Panc1 (cell line): ENCODE measurements around the gene SLC17A5. TPM values are rescaled to one million over a fixed set of nuclear protein-coding genes. Genes with fewer than 3 reads are reported as not detected.
"Not testable (repeated sequence)": the region's sequence is repeated elsewhere in the genome, so short reads cannot be mapped to it uniquely, and the experiment has no call there.

Experiments used
- ATAC-seq: fragments of 200-7000 bp; cut with Tn5 transposase; 2 replicates; pipeline ENCODE4 v1.9.1; 2020; ENCODE audit warnings: mild to moderate bottlenecking, moderate library complexity
- BruUV-seq: library from RNA; stranded (reverse); fragments of 400-500 nt; replicated peaks from 2 replicates; lab custom pipeline; 2021; lab: Mats Ljungman, UMichigan
- CTCF ChIA-PET: fragments of 300-600 bp; sonication (Branson Sonifier 250); formaldehyde crosslinking; loops from one replicate; lab custom pipeline; 2022; ENCODE audit warnings: antibody characterized with exemption; lab: Charles Lee
- POLR2A ChIA-PET: fragments of 300-600 bp; sonication (Branson Sonifier 250); formaldehyde crosslinking; loops from one replicate; lab custom pipeline; 2022; ENCODE audit warnings: antibody characterized with exemption; lab: Charles Lee
- DNase-seq: peaks from one replicate; pipeline ENCODE4 v3.0.0-alpha.2; 2010; ENCODE audit warnings: low read depth, low spot score
- H3K27ac ChIP-seq: 2 replicates; pipeline ENCODE4 v1.5.1; 2011; ENCODE audit warnings: mild to moderate bottlenecking, low read length, inconsistent platforms
- H3K27me3 ChIP-seq: fragments of 200-500 bp; sonication (Bioruptor generic); 2 replicates; pipeline ENCODE4 v1.6.0; 2014; ENCODE audit warnings: low read length, inconsistent platforms; ENCODE audit not compliant: control insufficient read depth, insufficient read depth
- H3K36me3 ChIP-seq: fragments of 200-500 bp; sonication (Bioruptor generic); 2 replicates; pipeline ENCODE4 v1.5.1; 2014; ENCODE audit warnings: inconsistent platforms, mild to moderate bottlenecking, low read length, moderate library complexity; ENCODE audit not compliant: control insufficient read depth, insufficient read depth
- H3K4me1 ChIP-seq: 2 replicates; pipeline ENCODE4 v1.5.1; 2011; ENCODE audit warnings: inconsistent platforms, mild to moderate bottlenecking, low read length, moderate library complexity; ENCODE audit not compliant: control insufficient read depth, insufficient read depth
- H3K4me3 ChIP-seq, 2 experiments: 2 replicates each; pipeline ENCODE4 v1.5.1; 2011 to 2012; ENCODE audit warnings: low read depth in 2 of 2, low read length in 2 of 2, mild to moderate bottlenecking in 2 of 2, inconsistent platforms in 1 of 2, moderate library complexity in 1 of 2
- H3K9me3 ChIP-seq: fragments of 200-500 bp; sonication (Bioruptor generic); 2 replicates; pipeline ENCODE4 v1.5.1; 2014; ENCODE audit warnings: low read depth, mild to moderate bottlenecking, inconsistent platforms, low read length, moderate library complexity; ENCODE audit not compliant: control insufficient read depth, insufficient read depth
- CTCF ChIP-seq: fragments of 450-650 bp; IDR thresholded peaks from 2 replicates; pipeline ENCODE4 v1.5.1; 2017; ENCODE audit warnings: mild to moderate bottlenecking
- POLR2AphosphoS5 ChIP-seq: IDR thresholded peaks from 2 replicates; pipeline ENCODE4 v1.6.1; 2012; ENCODE audit warnings: mild to moderate bottlenecking, low read depth, low read length, moderate library complexity
- REST ChIP-seq, 2 experiments: IDR thresholded peaks; 2 replicates each; pipeline ENCODE4 v1.6.1; 2011 to 2012; ENCODE audit warnings: low read depth in 2 of 2, control low read depth in 1 of 2, low read length in 1 of 2, mild to moderate bottlenecking in 1 of 2, moderate library complexity in 1 of 2; ENCODE audit not compliant: insufficient read depth in 1 of 2
- SIN3A ChIP-seq: IDR thresholded peaks from 2 replicates; pipeline ENCODE4 v1.6.1; 2012; ENCODE audit warnings: low read depth, mild to moderate bottlenecking, low read length, moderate library complexity, borderline replicate concordance; ENCODE audit not compliant: insufficient read depth
- TCF7L2 ChIP-seq: IDR thresholded peaks from 2 replicates; pipeline ENCODE4 v1.6.1; 2011; ENCODE audit warnings: mild to moderate bottlenecking, low read depth, low read length, inconsistent platforms
- in situ Hi-C: cut with HindIII; loops from 2 replicates; pipeline ENCODE4 v1.10.0; 2016; ENCODE audit warnings: low sequenced_read_pairs, low pct_unique_long_range_greater_than_20kb
- intact Hi-C: fragments of 100-400 bp; cut with micrococcal nuclease; formaldehyde crosslinking; loops from one replicate; pipeline ENCODE4 v1.10.0; 2022; ENCODE audit not compliant: unreplicated experiment
- total RNA-seq: library from RNA; stranded (reverse); gene quantifications from one replicate; pipeline ENCODE4 v1.2.1, GENCODE V29; 2021; ENCODE audit not compliant: unreplicated experiment

The SLC17A5 gene
- total RNA-seq, 1 experiment from 2014 or later, result 20.6 TPM

DNA sequence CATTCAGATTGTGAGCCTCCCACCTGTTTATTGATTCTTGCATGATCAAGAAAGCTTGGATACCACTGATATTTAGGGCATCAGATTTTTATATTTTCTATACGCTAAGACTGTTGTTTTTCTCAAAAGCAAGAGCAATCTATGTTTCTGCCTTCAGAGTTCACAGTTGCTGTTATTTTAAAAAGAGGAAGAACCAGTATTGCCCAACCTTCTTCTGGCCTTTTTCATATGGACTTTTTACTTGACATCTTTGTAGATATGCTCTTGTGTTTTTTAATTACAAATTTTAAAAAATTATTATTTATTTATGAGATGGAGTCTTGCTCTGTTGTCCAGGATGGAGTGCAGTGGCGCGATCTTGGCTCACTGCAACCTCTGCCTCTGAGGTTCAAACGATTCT, 28.9 kb downstream of the SLC17A5 start:
- H3K27me3 ChIP-seq, result no peaks in the 10 kb centered on the region
- in situ Hi-C loops, result loop anchor here (25.0 kb wide), 1 partner anchor 138 kb away; no protein-coding TSS in a partner anchor
- H3K36me3 ChIP-seq, result no peaks in the 10 kb centered on the region
- TF ChIP-seq REST (IDR thresholded peaks at IDR 0.05; ENCODE audit: insufficient read depth in 1 of 2, low read depth in 2 of 2, low read length in 1 of 2), result no peak
- no peak for TF ChIP-seq POLR2AphosphoS5
- TF ChIP-seq TCF7L2, result no peak
- TF ChIP-seq CTCF, result no peak
- TF ChIP-seq SIN3A, result no peak
- ChIA-PET POLR2A (no interaction called here), CTCF (interaction anchor here (0.6 kb wide), 1 partner anchor 118 kb away, joined by 5 read pairs; no protein-coding TSS in a partner anchor)
- no TSS peak for BruUV-seq
- intact Hi-C loops, result no loop called here
- H3K4me3 ChIP-seq, result no peak overlapping the region
- no peak overlapping the region for H3K27ac ChIP-seq
- no peaks in the 10 kb centered on the region for H3K9me3 ChIP-seq
- H3K4me1 ChIP-seq, result no peaks in the 10 kb centered on the region
- no peak for DNase-seq
- ATAC-seq, result no peak

GRCh38 chr6:73623480-73623879, 30.3 kb downstream of the SLC17A5 start:
- CTCF ChIA-PET, H3K27ac ChIP-seq, H3K4me1 ChIP-seq, H3K4me3 ChIP-seq, DNase-seq, intact Hi-C loops, H3K27me3 ChIP-seq, H3K9me3 ChIP-seq, POLR2A ChIA-PET, ATAC-seq, H3K36me3 ChIP-seq, BruUV-seq: not testable (repeated sequence)
- in situ Hi-C loops, result loop anchor here (25.0 kb wide), 1 partner anchor 136 kb away; no protein-coding TSS in a partner anchor

DNA sequence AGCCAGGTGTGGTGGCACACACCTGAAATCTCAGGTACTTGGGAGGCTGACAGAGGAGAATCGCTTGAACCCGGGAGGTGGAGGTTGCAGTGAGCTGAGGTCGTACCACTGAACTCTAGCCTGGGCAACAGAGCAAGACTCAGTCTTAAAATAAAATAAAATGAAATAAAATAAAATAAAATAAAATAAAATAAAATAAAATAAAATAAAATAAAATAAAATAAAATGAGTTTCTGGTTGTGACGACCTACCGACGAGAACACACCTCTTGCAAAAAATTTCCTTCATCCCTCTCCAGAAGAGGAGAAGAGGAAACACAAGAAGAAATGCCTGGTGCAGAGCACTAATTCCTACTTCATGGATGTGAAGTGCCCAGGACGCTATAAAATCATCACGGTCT, 35.7 kb downstream of the SLC17A5 start:
- in situ Hi-C loops, result loop anchor here (25.0 kb wide), 1 partner anchor 131 kb away; no protein-coding TSS in a partner anchor
- CTCF ChIA-PET, H3K9me3 ChIP-seq, ATAC-seq, H3K4me1 ChIP-seq, DNase-seq, H3K27me3 ChIP-seq, H3K36me3 ChIP-seq, H3K4me3 ChIP-seq, H3K27ac ChIP-seq, BruUV-seq, intact Hi-C loops: not testable (repeated sequence)
- POLR2A ChIA-PET, result interaction anchor here (0.6 kb wide), 1 partner anchor 137 kb away, joined by 3 read pairs; no protein-coding TSS in a partner anchor
